Measurements from ENCODE around the gene PGPEP1. TPM values are rescaled to one million over a fixed set of nuclear protein-coding genes. Genes with fewer than 3 reads are reported as not detected.

PGPEP1 gene
- total and polyA plus RNA-seq, 2 donors (not counting 3 experiments of a cell fraction or from before 2014, with no cell fraction given) = 9.9 to 27.2 TPM

GRCh38 chr19:18364826-18365528 is 24.6 kb downstream of the PGPEP1 start:
- POLR2A ChIA-PET = interaction anchor here (0.5 to 6.5 kb wide), 4 partner anchors 10 to 84 kb away, joined by 4 to 87 read pairs (median 14); partner anchors contain the start of genes GDF15 and JUND
- Histone ChIP-seq H3K4me2 (ENCODE audit: insufficient read depth, low read length) (peak overlapping the region; percentile 36), H3K9me1 (replicated peaks; ENCODE audit: control insufficient read depth, extremely low read depth, insufficient read depth, low read length) (no peaks in the 10 kb centered on the region), H4K20me1 (replicated peaks; ENCODE audit: control insufficient read depth, extremely low read depth, insufficient read depth, low read length) (no peaks in the 10 kb centered on the region), H3K27me3 (ENCODE audit: control insufficient read depth in 2 of 2, insufficient read depth in 2 of 2, low read length in 2 of 2) (no peaks in the 10 kb centered on the region), H3K9me3 (replicated peaks; ENCODE audit: control insufficient read depth, insufficient read depth, low read length) (no peaks in the 10 kb centered on the region), H3K4me1 (ENCODE audit: control insufficient read depth, extremely low read depth, insufficient read depth, low read length) (peaks cover 28% of the 10 kb centered on the region), H3K4me3 (replicated peaks in 1 of 3; ENCODE audit: insufficient read depth in 1 of 3, low read depth in 1 of 3, low read length in 3 of 3) (no peak overlapping the region), H2AFZ (ENCODE audit: low read depth, low read length) (no peak overlapping the region), H3K36me3 (ENCODE audit: control insufficient read depth in 2 of 2, extremely low read depth in 1 of 2, insufficient read depth in 2 of 2, low read length in 2 of 2) (no peaks in the 10 kb centered on the region), H3K27ac (ENCODE audit: insufficient read depth, low read depth, low read length) (peak overlapping the region; percentile 91), H3K9ac (replicated peaks; ENCODE audit: extremely low read depth, insufficient read depth, low read length) (peak overlapping the region; percentile 80), H3K79me2 (ENCODE audit: control insufficient read depth, insufficient read depth, low read length) (no peaks in the 10 kb centered on the region)
- dilution Hi-C loops (cut with MboI; ENCODE audit: extremely low pct_ligation_motif_present, low sequenced_read_pairs) = no loop called here
- CTCF ChIA-PET = interaction anchor here (0.9 to 3.6 kb wide), 9 partner anchors 8 to 85 kb away, joined by 3 to 52 read pairs (median 5); partner anchors contain the start of gene GDF15
- no TSS peak for BruUV-seq (replicated peaks)
- DNase-seq (ENCODE audit: low read depth, low spot score) = peak; percentile 98
- intact Hi-C loops (cut with micrococcal nuclease) = loop anchor here (1.0 to 2.0 kb wide), 3 partner anchors 9 to 52 kb away; partner anchors contain the start of gene GDF15
- TF ChIP-seq MAX (IDR thresholded peaks at IDR 0.05; ENCODE audit: insufficient read depth, insufficient read length) (peak; percentile 7), MYC (IDR thresholded peaks at IDR 0.05; ENCODE audit: low read depth, low read length) (peak; percentile 44), POLR2AphosphoS5 (IDR thresholded peaks at IDR 0.05; ENCODE audit: insufficient read depth, low read depth, low read length) (peak; percentile 94), GATA2 (IDR thresholded peaks at IDR 0.05; ENCODE audit: insufficient read depth, insufficient read length, low read depth, low read length) (peak; percentile 99), EZH2 (IDR thresholded peaks at IDR 0.05; ENCODE audit: borderline replicate concordance, low read depth, low read length, severe bottlenecking) (no peak), CTCF (IDR thresholded peaks at IDR 0.05; ENCODE audit: extremely low read depth in 1 of 2, insufficient read depth in 1 of 2, low read depth in 1 of 2, low read length in 2 of 2) (no peak), POLR2A (IDR thresholded peaks at IDR 0.05; ENCODE audit: low read depth, low read length) (peak; percentile 47), FOS (IDR thresholded peaks at IDR 0.05; ENCODE audit: borderline replicate concordance, insufficient read depth, low read length) (peak; percentile 69), JUN (IDR thresholded peaks at IDR 0.05; ENCODE audit: borderline replicate concordance, insufficient read depth, insufficient read length, low read depth) (peak; percentile 97)
- FAIRE-seq = peak; percentile 99
